ENCODE results near the gene LSM12. TPM values are rescaled to one million over a fixed set of nuclear protein-coding genes. Genes with fewer than 3 reads are reported as not detected.
"Not testable (repeated sequence)": the region's sequence is repeated elsewhere in the genome, so short reads cannot be mapped to it uniquely, and the experiment has no call there.

Gene LSM12
- total RNA-seq, 2 experiments from 2014 or later, result 61.9 to 62.5 TPM

GRCh38 chr17:44108440-44109311 is 42.2 kb upstream of the LSM12 start:
- peaks cover 29% of the 10 kb centered on the region for H3K4me1 Mint-ChIP-seq (ENCODE audit: low read depth)
- DNase-seq, result no peak
- H3K27ac Mint-ChIP-seq, result no peak overlapping the region
- no peak overlapping the region for H3K4me3 Mint-ChIP-seq
- ChIA-PET POLR2A (interaction anchor here (0.6 to 1.6 kb wide), 2 partner anchors 78 to 181 kb away, joined by 3 to 5 read pairs; partner anchors contain the start of gene TMUB2), CTCF (interaction anchor here (0.8 kb wide), 1 partner anchor 15 kb away, joined by 3 read pairs; the partner anchor contains the start of gene HDAC5)
- H3K27me3 Mint-ChIP-seq (ENCODE audit: low read depth), result no peaks in the 10 kb centered on the region
- H3K9me3 Mint-ChIP-seq (ENCODE audit: insufficient read depth), result no peaks in the 10 kb centered on the region
- H3K36me3 Mint-ChIP-seq (ENCODE audit: low read depth), result no peaks in the 10 kb centered on the region
- no peak for ATAC-seq

- DNase-seq (no peak), ATAC-seq (no peak)
- ChIA-PET CTCF (interaction anchor here (0.6 to 1.3 kb wide), 2 partner anchors 9 kb away, joined by 3 to 7 read pairs; no protein-coding TSS in a partner anchor), POLR2A (interaction anchor here (0.5 to 0.6 kb wide), 2 partner anchors 35 to 38 kb away, joined by 3 to 4 read pairs; no protein-coding TSS in a partner anchor)
- Mint-ChIP-seq H3K4me3 (no peak overlapping the region), H3K9me3 (ENCODE audit: insufficient read depth) (no peaks in the 10 kb centered on the region), H3K27me3 (ENCODE audit: low read depth) (no peaks in the 10 kb centered on the region), H3K27ac (no peak overlapping the region), H3K4me1 (ENCODE audit: low read depth) (peaks cover 23% of the 10 kb centered on the region), H3K36me3 (ENCODE audit: low read depth) (no peaks in the 10 kb centered on the region)
These were observed 40.3 kb upstream of the LSM12 start for GRCh38 chr17:44106801-44107200.

- no peak for ATAC-seq
- no peaks in the 10 kb centered on the region for H3K36me3 Mint-ChIP-seq (ENCODE audit: low read depth)
These were observed 39.5 kb upstream of the LSM12 start for GRCh38 chr17:44105941-44106340.

GRCh38 chr17:44105483-44105882 is 39.0 kb upstream of the LSM12 start:
- H3K4me3 Mint-ChIP-seq, result no peak overlapping the region
- H3K36me3 Mint-ChIP-seq (ENCODE audit: low read depth), result no peaks in the 10 kb centered on the region
- CTCF ChIA-PET, result interaction anchor here (1.2 to 1.3 kb wide), 2 partner anchors 11 to 45 kb away, joined by 3 read pairs; no protein-coding TSS in a partner anchor
- no peaks in the 10 kb centered on the region for H3K9me3 Mint-ChIP-seq (ENCODE audit: insufficient read depth)
- no peak overlapping the region for H3K27ac Mint-ChIP-seq
- POLR2A ChIA-PET, result interaction anchor here (0.9 kb wide), 1 partner anchor 18 kb away, joined by 3 read pairs; the partner anchor contains the start of gene HDAC5
- no peaks in the 10 kb centered on the region for H3K27me3 Mint-ChIP-seq (ENCODE audit: low read depth)
- DNase-seq (no peak), ATAC-seq (no peak)
- peaks cover 10% of the 10 kb centered on the region for H3K4me1 Mint-ChIP-seq (ENCODE audit: low read depth)

More at GRCh38 chr17:44105941-44106340, 39.5 kb upstream of the LSM12 start:
- ChIA-PET CTCF (interaction anchor here (1.2 to 1.3 kb wide), 2 partner anchors 10 kb away, joined by 3 to 7 read pairs; no protein-coding TSS in a partner anchor), POLR2A (no interaction called here)
- no peak for DNase-seq
- Mint-ChIP-seq H3K27ac (no peak overlapping the region), H3K4me1 (ENCODE audit: low read depth) (peaks cover 14% of the 10 kb centered on the region), H3K9me3 (ENCODE audit: insufficient read depth) (no peaks in the 10 kb centered on the region), H3K27me3 (ENCODE audit: low read depth) (no peaks in the 10 kb centered on the region), H3K4me3 (no peak overlapping the region)

- ChIA-PET CTCF (interaction anchor here (1.3 kb wide), 1 partner anchor 13 kb away, joined by 5 read pairs; no protein-coding TSS in a partner anchor), POLR2A (no interaction called here)
- ATAC-seq, result no peak
- Mint-ChIP-seq H3K4me3 (no peak overlapping the region), H3K36me3 (ENCODE audit: low read depth) (no peaks in the 10 kb centered on the region), H3K27me3 (ENCODE audit: low read depth) (no peaks in the 10 kb centered on the region), H3K27ac (no peak overlapping the region), H3K9me3 (ENCODE audit: insufficient read depth) (no peaks in the 10 kb centered on the region), H3K4me1 (ENCODE audit: low read depth) (peaks cover 2% of the 10 kb centered on the region)
- no peak for DNase-seq
These were observed 36.6 kb upstream of the LSM12 start for GRCh38 chr17:44102849-44103622.

GRCh38 chr17:44101858-44102257 is 35.4 kb upstream of the LSM12 start:
- H3K36me3 Mint-ChIP-seq (ENCODE audit: low read depth); H3K27me3 Mint-ChIP-seq (ENCODE audit: low read depth); H3K9me3 Mint-ChIP-seq (ENCODE audit: insufficient read depth); DNase-seq; H3K27ac Mint-ChIP-seq; H3K4me3 Mint-ChIP-seq; ATAC-seq; POLR2A ChIA-PET: not testable (repeated sequence)
- peaks cover 10% of the 10 kb centered on the region for H3K4me1 Mint-ChIP-seq (ENCODE audit: low read depth)
- CTCF ChIA-PET, result interaction anchor here (1.3 kb wide), 1 partner anchor 14 kb away, joined by 5 read pairs; no protein-coding TSS in a partner anchor

GRCh38 chr17:44097110-44097958 is 30.9 kb upstream of the LSM12 start:
- Mint-ChIP-seq H3K36me3 (ENCODE audit: low read depth) (peaks cover 1% of the 10 kb centered on the region), H3K4me1 (ENCODE audit: low read depth) (peaks cover 19% of the 10 kb centered on the region), H3K27me3 (ENCODE audit: low read depth) (no peaks in the 10 kb centered on the region), H3K9me3 (ENCODE audit: insufficient read depth) (no peaks in the 10 kb centered on the region), H3K4me3 (no peak overlapping the region), H3K27ac (peak overlapping the region; percentile 60)
- POLR2A ChIA-PET, result no interaction called here
- no peak for DNase-seq
- no peak for ATAC-seq
- CTCF ChIA-PET, result interaction anchor here (1.2 to 1.9 kb wide), 2 partner anchors 10 to 18 kb away, joined by 3 to 5 read pairs; no protein-coding TSS in a partner anchor

GRCh38 chr17:44095647-44096496 is 29.4 kb upstream of the LSM12 start:
- ChIA-PET CTCF (interaction anchor here (1.9 kb wide), 1 partner anchor 20 kb away, joined by 5 read pairs; no protein-coding TSS in a partner anchor), POLR2A (no interaction called here)
- DNase-seq (no peak), ATAC-seq (peak; percentile 29)
- Mint-ChIP-seq H3K9me3 (ENCODE audit: insufficient read depth) (no peaks in the 10 kb centered on the region), H3K4me3 (no peak overlapping the region), H3K27ac (peak overlapping the region; percentile 22), H3K36me3 (ENCODE audit: low read depth) (peaks cover 1% of the 10 kb centered on the region), H3K27me3 (ENCODE audit: low read depth) (no peaks in the 10 kb centered on the region), H3K4me1 (ENCODE audit: low read depth) (peaks cover 19% of the 10 kb centered on the region)

- ATAC-seq, result no peak
- H3K27ac Mint-ChIP-seq, result no peak overlapping the region
- ChIA-PET CTCF (interaction anchor here (0.6 kb wide), 1 partner anchor 732 kb away, joined by 3 read pairs; no protein-coding TSS in a partner anchor), POLR2A (no interaction called here)
- no peaks in the 10 kb centered on the region for H3K9me3 Mint-ChIP-seq (ENCODE audit: insufficient read depth)
- no peaks in the 10 kb centered on the region for H3K27me3 Mint-ChIP-seq (ENCODE audit: low read depth)
- no peak for DNase-seq
- H3K4me1 Mint-ChIP-seq (ENCODE audit: low read depth), result peaks cover 19% of the 10 kb centered on the region
- H3K4me3 Mint-ChIP-seq, result no peak overlapping the region
- H3K36me3 Mint-ChIP-seq (ENCODE audit: low read depth), result peaks cover 1% of the 10 kb centered on the region
These were observed 28.8 kb upstream of the LSM12 start for GRCh38 chr17:44095388-44095646.

GRCh38 chr17:44094701-44095387 is 28.4 kb upstream of the LSM12 start:
- no peak for DNase-seq
- Mint-ChIP-seq H3K4me1 (ENCODE audit: low read depth) (peaks cover 19% of the 10 kb centered on the region), H3K4me3 (no peak overlapping the region), H3K9me3 (ENCODE audit: insufficient read depth) (no peaks in the 10 kb centered on the region), H3K36me3 (ENCODE audit: low read depth) (peaks cover 1% of the 10 kb centered on the region), H3K27ac (no peak overlapping the region), H3K27me3 (ENCODE audit: low read depth) (no peaks in the 10 kb centered on the region)
- ChIA-PET POLR2A (no interaction called here), CTCF (interaction anchor here (0.6 to 0.9 kb wide), 2 partner anchors 29 to 732 kb away, joined by 3 read pairs; partner anchors contain the start of gene HDAC5)
- no peak for ATAC-seq

Data from activated CD8-positive, alpha-beta T cell treated with anti-CD3 and anti-CD28 coated beads, Interleukin-2, amount 10 ng/mL, durations not matched to agents 7 days and 5 days (primary cell).